Measurements from ENCODE around the gene PDGFD. TPM values are rescaled to one million over a fixed set of nuclear protein-coding genes. Genes with fewer than 3 reads are reported as not detected.

Gene PDGFD
- total and polyA plus RNA-seq, 2 donors (not counting 1 experiment from before 2014, with no cell fraction given): 0.07 to 0.71 TPM

DNA sequence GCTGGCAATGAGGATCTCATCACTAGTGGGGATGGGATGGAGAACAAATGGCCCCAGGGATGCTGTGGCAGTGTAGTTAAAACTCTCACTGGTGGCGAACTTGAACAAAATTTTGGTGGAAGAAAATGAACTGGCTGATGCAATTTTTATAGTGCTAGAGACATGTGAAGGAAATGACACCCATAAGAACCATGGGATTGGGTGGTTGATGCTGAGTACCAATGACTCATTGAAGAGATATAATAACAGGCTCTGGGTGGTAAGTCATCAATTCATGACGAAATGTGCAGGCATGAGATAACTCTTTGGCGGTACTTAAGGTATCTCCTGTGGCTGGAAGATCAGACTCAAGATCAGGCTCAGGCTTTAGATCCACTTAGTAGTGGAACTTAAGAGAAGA, 300.4 kb downstream of the PDGFD start:
- ChIA-PET CTCF (no interaction called here), POLR2A (no interaction called here)
- Mint-ChIP-seq H3K27ac (no peak overlapping the region), H3K9me3 (ENCODE audit: insufficient read depth) (no peaks in the 10 kb centered on the region), H3K27me3 (peaks cover 40% of the 10 kb centered on the region), H3K4me3 (no peak overlapping the region), H3K4me1 (peaks cover 12% of the 10 kb centered on the region)
- WGBS (ENCODE audit: insufficient coverage): 97% methylated on average over 2 of the region's 3 CpGs
- Histone ChIP-seq H3K36me3 (replicated peaks in 1 of 2; ENCODE audit: control extremely low read depth in 1 of 2, control insufficient read depth in 1 of 2, extremely low read depth in 1 of 2, insufficient read depth in 2 of 2, low read length in 1 of 2) (no peaks in the 10 kb centered on the region), H3K9me3 (ENCODE audit: control extremely low read depth in 1 of 3, control insufficient read depth in 2 of 3, insufficient read depth in 1 of 3, low read length in 2 of 3) (no peaks in the 10 kb centered on the region), H3K27ac (ENCODE audit: low read length in 2 of 2) (no peak overlapping the region), H3K27me3 (replicated peaks in 1 of 4; ENCODE audit: control extremely low read depth in 1 of 4, control insufficient read depth in 3 of 4, insufficient read depth in 4 of 4, low read length in 3 of 4) (peaks cover 0 to 16% (median 7%) of the 10 kb centered on the region in 4 experiments), H3K4me1 (ENCODE audit: control insufficient read depth in 2 of 2, insufficient read depth in 2 of 2, low read length in 2 of 2) (peaks cover 7 to 11% of the 10 kb centered on the region in 2 donors), H3K4me2 (replicated peaks; ENCODE audit: low read depth, low read length, poor library complexity, severe bottlenecking) (no peak overlapping the region), H3K9ac (ENCODE audit: low read length) (no peak overlapping the region), H2AFZ (ENCODE audit: insufficient read depth, low read depth, low read length, poor library complexity, severe bottlenecking) (no peak overlapping the region), H4K20me1 (ENCODE audit: control insufficient read depth, insufficient read depth, low read length, poor library complexity, severe bottlenecking) (no peaks in the 10 kb centered on the region), H3K79me2 (ENCODE audit: control insufficient read depth, insufficient read depth, low read length) (no peaks in the 10 kb centered on the region), H3K4me3 (ENCODE audit: control extremely low read depth in 1 of 5, extremely low read depth in 1 of 5, insufficient read depth in 1 of 5, low read depth in 2 of 5, low read length in 4 of 5) (no peak overlapping the region)
- no peak for TF ChIP-seq EZH2 (IDR thresholded peaks at IDR 0.05; ENCODE audit: borderline replicate concordance, insufficient read depth, low read depth, low read length, poor library complexity, severe bottlenecking)
- TF ChIP-seq, protein P1, sequence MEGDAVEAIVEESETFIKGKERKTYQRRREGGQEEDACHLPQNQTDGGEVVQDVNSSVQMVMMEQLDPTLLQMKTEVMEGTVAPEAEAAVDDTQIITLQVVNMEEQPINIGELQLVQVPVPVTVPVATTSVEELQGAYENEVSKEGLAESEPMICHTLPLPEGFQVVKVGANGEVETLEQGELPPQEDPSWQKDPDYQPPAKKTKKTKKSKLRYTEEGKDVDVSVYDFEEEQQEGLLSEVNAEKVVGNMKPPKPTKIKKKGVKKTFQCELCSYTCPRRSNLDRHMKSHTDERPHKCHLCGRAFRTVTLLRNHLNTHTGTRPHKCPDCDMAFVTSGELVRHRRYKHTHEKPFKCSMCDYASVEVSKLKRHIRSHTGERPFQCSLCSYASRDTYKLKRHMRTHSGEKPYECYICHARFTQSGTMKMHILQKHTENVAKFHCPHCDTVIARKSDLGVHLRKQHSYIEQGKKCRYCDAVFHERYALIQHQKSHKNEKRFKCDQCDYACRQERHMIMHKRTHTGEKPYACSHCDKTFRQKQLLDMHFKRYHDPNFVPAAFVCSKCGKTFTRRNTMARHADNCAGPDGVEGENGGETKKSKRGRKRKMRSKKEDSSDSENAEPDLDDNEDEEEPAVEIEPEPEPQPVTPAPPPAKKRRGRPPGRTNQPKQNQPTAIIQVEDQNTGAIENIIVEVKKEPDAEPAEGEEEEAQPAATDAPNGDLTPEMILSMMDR (IDR thresholded peaks at IDR 0.05): no peak
- DNase-seq: no peak
- intact Hi-C loops (cut with micrococcal nuclease): no loop called here
- no peak for ATAC-seq (ENCODE audit: low read depth)

DNA sequence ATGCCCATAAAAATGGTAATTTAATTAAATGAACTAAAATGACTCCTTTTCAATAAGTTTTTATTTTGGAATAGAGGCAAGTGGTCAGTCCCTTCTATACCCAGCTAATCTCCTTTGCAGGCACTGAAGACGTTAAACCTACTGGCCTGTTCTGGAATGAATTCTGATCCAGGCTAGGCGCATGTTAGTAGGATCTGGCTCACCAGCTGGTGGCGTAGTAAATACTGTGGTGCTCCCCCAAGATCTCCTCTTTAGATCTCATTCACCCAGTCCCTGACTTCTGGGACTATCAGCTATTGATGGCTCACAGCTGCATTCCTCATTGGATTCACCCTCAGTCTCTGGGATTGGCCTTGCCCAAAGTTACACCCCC, 301.2 kb downstream of the PDGFD start:
- DNase-seq (no peak), ATAC-seq (ENCODE audit: low read depth) (no peak)
- H3K9me3 Mint-ChIP-seq (ENCODE audit: insufficient read depth): no peaks in the 10 kb centered on the region
- H2AFZ ChIP-seq (ENCODE audit: insufficient read depth, low read depth, low read length, poor library complexity, severe bottlenecking): no peak overlapping the region
- H3K27me3 ChIP-seq (replicated peaks in 1 of 4; ENCODE audit: control extremely low read depth in 1 of 4, control insufficient read depth in 3 of 4, insufficient read depth in 4 of 4, low read length in 3 of 4): peaks cover 0 to 16% (median 7%) of the 10 kb centered on the region in 4 experiments
- H3K36me3 ChIP-seq (replicated peaks in 1 of 2; ENCODE audit: control extremely low read depth in 1 of 2, control insufficient read depth in 1 of 2, extremely low read depth in 1 of 2, insufficient read depth in 2 of 2, low read length in 1 of 2): no peaks in the 10 kb centered on the region
- H3K9ac ChIP-seq (ENCODE audit: low read length): no peak overlapping the region
- H3K4me3 Mint-ChIP-seq: no peak overlapping the region
- peaks cover 40% of the 10 kb centered on the region for H3K27me3 Mint-ChIP-seq
- H3K27ac Mint-ChIP-seq: no peak overlapping the region
- ChIA-PET POLR2A (no interaction called here), CTCF (no interaction called here)
- WGBS (ENCODE audit: insufficient coverage): 100% methylated on average over 3 of the region's 3 CpGs
- TF ChIP-seq, protein P1 (IDR thresholded peaks at IDR 0.05): no peak
- no peak for TF ChIP-seq EZH2 (IDR thresholded peaks at IDR 0.05; ENCODE audit: borderline replicate concordance, insufficient read depth, low read depth, low read length, poor library complexity, severe bottlenecking)
- intact Hi-C loops (cut with micrococcal nuclease): no loop called here
- no peaks in the 10 kb centered on the region for H3K79me2 ChIP-seq (ENCODE audit: control insufficient read depth, insufficient read depth, low read length)
- no peak overlapping the region for H3K4me3 ChIP-seq (ENCODE audit: control extremely low read depth in 1 of 5, extremely low read depth in 1 of 5, insufficient read depth in 1 of 5, low read depth in 2 of 5, low read length in 4 of 5)
- no peaks in the 10 kb centered on the region for H3K9me3 ChIP-seq (ENCODE audit: control extremely low read depth in 1 of 3, control insufficient read depth in 2 of 3, insufficient read depth in 1 of 3, low read length in 2 of 3)
- peaks cover 7 to 11% of the 10 kb centered on the region in 2 donors for H3K4me1 ChIP-seq (ENCODE audit: control insufficient read depth in 2 of 2, insufficient read depth in 2 of 2, low read length in 2 of 2)
- H3K27ac ChIP-seq (ENCODE audit: low read length in 2 of 2): no peak overlapping the region
- no peaks in the 10 kb centered on the region for H4K20me1 ChIP-seq (ENCODE audit: control insufficient read depth, insufficient read depth, low read length, poor library complexity, severe bottlenecking)
- H3K4me2 ChIP-seq (replicated peaks; ENCODE audit: low read depth, low read length, poor library complexity, severe bottlenecking): peak overlapping the region; percentile 17
- H3K4me1 Mint-ChIP-seq: peaks cover 12% of the 10 kb centered on the region

Data from B cell (primary cell).